Diencephalon (tissue), 1 donor: Measurements from ENCODE around the gene ABCC1. TPM values are rescaled to one million over a fixed set of nuclear protein-coding genes. Genes with fewer than 3 reads are reported as not detected.

Experiments used
- total RNA-seq: library from RNA; depleted of rRNA; stranded (reverse); fragments of >200 nt; gene quantifications from one replicate; pipeline ENCODE4 v1.2.3, GENCODE V29; 2014

ABCC1 gene
- 11.1 TPM for total RNA-seq

DNA sequence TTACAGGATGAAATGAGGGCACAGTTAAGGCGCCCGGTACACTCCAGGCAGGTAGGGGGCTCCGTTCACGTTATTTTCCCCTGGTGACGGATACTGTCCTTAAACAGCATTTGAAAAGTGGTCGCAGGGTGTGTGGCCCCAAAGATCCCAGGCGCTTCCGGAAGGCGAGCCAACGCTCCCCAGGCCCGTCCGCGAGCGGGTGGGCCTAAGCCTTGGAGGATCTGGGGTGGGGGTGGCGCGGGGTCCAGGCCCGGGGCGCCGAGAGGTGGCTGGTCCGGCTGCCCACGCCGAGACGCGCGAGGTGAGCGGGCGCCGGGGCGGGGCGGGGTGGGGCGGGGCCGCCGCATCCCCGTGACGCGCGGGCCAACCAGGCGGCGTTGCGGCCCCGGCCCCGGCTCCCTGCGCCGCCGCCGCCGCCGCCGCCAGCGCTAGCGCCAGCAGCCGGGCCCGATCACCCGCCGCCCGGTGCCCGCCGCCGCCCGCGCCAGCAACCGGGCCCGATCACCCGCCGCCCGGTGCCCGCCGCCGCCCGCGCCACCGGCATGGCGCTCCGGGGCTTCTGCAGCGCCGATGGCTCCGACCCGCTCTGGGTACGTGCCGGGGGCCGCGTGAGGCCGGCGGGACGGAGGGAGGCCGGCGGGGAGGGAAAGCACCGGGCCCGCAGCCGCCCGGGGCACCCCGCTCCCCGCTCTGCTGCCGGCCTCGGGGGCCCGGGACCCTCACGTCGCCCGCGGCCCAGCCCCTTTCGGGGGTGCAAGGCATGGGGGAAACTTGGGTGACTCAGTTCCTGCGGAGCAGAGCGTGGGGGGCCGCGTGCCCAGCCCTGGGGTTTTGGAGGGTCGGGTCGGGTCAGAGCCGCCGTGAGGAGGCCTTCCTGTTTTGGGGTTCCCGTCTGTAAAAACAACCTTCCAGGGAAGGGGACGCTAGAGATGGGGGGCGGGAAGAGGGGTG, at the start of gene ABCC1:
Gene ABCC1, plus strand, starts transcription at position 407 of the 951 bp plus-strand sequence. Its CDS starts 136 bp downstream, at position 543.

Other genes with a start within 250 kb of the ABCC1 start
- gene MYH11, start 92.6 kb upstream of the ABCC1 start, total RNA-seq = 0.23 TPM
- 31.4 TPM for gene CEP20, start 61.0 kb upstream of the ABCC1 start, total RNA-seq